IMR-90 (cell line): ENCODE results near the gene VSNL1. TPM values are rescaled to one million over a fixed set of nuclear protein-coding genes. Genes with fewer than 3 reads are reported as not detected.

Experiments used
- ATAC-seq: fragments of 200-7000 bp; cut with Tn5 transposase; 2 replicates; pipeline ENCODE4 v1.9.1; 2020; ENCODE audit warnings: low read depth, mild to moderate bottlenecking, moderate library complexity
- BruUV-seq: library from RNA; stranded (reverse); fragments of 400-500 nt; replicated peaks from 2 replicates; lab custom pipeline; 2021; lab: Mats Ljungman, UMichigan
- CTCF ChIA-PET: fragments of 300-600 bp; formaldehyde crosslinking; extraction: SDS; loops from one replicate; lab custom pipeline; 2021; ENCODE audit warnings: antibody characterized with exemption; lab: Yijun Ruan, JAX
- POLR2A ChIA-PET: fragments of 300-600 bp; sonication (Branson Sonifier 250); formaldehyde crosslinking; loops from one replicate; lab custom pipeline; 2022; ENCODE audit warnings: antibody characterized with exemption; ENCODE audit not compliant: unreplicated experiment; lab: Charles Lee
- DNase-seq: peaks from one replicate; pipeline ENCODE4 v3.0.0; 2013
- H2AFZ ChIP-seq: replicated peaks from 2 replicates; pipeline ENCODE3; 2013; ENCODE audit warnings: low read length, mild to moderate bottlenecking; ENCODE audit not compliant: poor library complexity
- H2AK5ac ChIP-seq: 2 replicates; pipeline ENCODE4 v1.6.1; 2013; ENCODE audit warnings: low read depth, low read length, inconsistent platforms
- H2AK9ac ChIP-seq: replicated peaks from 2 replicates; pipeline ENCODE3; 2013; ENCODE audit warnings: mild to moderate bottlenecking, low read depth, low read length, moderate library complexity; ENCODE audit not compliant: poor library complexity
- H2BK120ac ChIP-seq: 2 replicates; pipeline ENCODE4 v1.6.1; 2013; ENCODE audit warnings: low read depth, low read length, inconsistent platforms
- H2BK15ac ChIP-seq: 3 replicates; pipeline ENCODE4 v1.6.1; 2013; ENCODE audit warnings: low read depth, low read length, inconsistent platforms
- H2BK20ac ChIP-seq: 2 replicates; pipeline ENCODE4 v1.6.1; 2013; ENCODE audit warnings: low read depth, mild to moderate bottlenecking, inconsistent platforms, low read length, moderate library complexity
- H2BK5ac ChIP-seq: 2 replicates; pipeline ENCODE4 v1.6.1; 2013; ENCODE audit warnings: mild to moderate bottlenecking, low read depth, low read length, inconsistent platforms; ENCODE audit not compliant: poor library complexity, severe bottlenecking
- H3K14ac ChIP-seq: replicated peaks from 2 replicates; pipeline ENCODE4 v1.6.1; 2013; ENCODE audit warnings: low read depth, low read length, inconsistent platforms
- H3K18ac ChIP-seq: 2 replicates; pipeline ENCODE4 v1.6.1; 2013; ENCODE audit warnings: low read depth, low read length, control low read depth
- H3K23ac ChIP-seq: 2 replicates; pipeline ENCODE4 v1.6.1; 2013; ENCODE audit warnings: low read depth, low read length, inconsistent platforms
- H3K27ac ChIP-seq: 2 replicates; pipeline ENCODE4 v1.5.1; 2013; ENCODE audit warnings: mild to moderate bottlenecking, control low read depth, low read length; ENCODE audit not compliant: insufficient read depth
- H3K27me3 ChIP-seq: 2 replicates; pipeline ENCODE4 v1.6.1; 2013; ENCODE audit warnings: low read length; ENCODE audit not compliant: control insufficient read depth, insufficient read depth
- H3K36me3 ChIP-seq: 2 replicates; pipeline ENCODE4 v1.6.1; 2013; ENCODE audit warnings: low read length, mixed read lengths; ENCODE audit not compliant: control insufficient read depth, insufficient read depth
- H3K4ac ChIP-seq: 2 replicates; pipeline ENCODE4 v1.6.1; 2013; ENCODE audit warnings: low read depth, low read length, inconsistent platforms
- H3K4me1 ChIP-seq: 2 replicates; pipeline ENCODE4 v1.6.1; 2013; ENCODE audit warnings: low read length, mixed read lengths; ENCODE audit not compliant: control insufficient read depth, insufficient read depth
- H3K4me2 ChIP-seq: 2 replicates; pipeline ENCODE4 v1.6.1; 2013; ENCODE audit warnings: low read depth, mild to moderate bottlenecking, control low read depth, low read length, moderate library complexity
- H3K4me3 ChIP-seq: 2 replicates; pipeline ENCODE4 v1.5.1; 2013; ENCODE audit warnings: low read depth, mild to moderate bottlenecking, control low read depth, low read length, moderate library complexity; ENCODE audit not compliant: insufficient read depth
- H3K56ac ChIP-seq: 2 replicates; pipeline ENCODE4 v1.6.1; 2013; ENCODE audit warnings: low read length, inconsistent platforms; ENCODE audit not compliant: insufficient read depth; ENCODE audit errors: extremely low read depth
- H3K79me1 ChIP-seq, 2 experiments: 2 replicates each; pipeline ENCODE4 v1.6.1; 2013; ENCODE audit warnings: low read length in 2 of 2, inconsistent platforms in 1 of 2, low read depth in 1 of 2
- H3K9ac ChIP-seq: 2 replicates; pipeline ENCODE4 v1.6.1; 2013; ENCODE audit warnings: low read depth, low read length, control low read depth
- H3K9me1 ChIP-seq: 2 replicates; pipeline ENCODE4 v1.6.1; 2013; ENCODE audit warnings: low read length, inconsistent platforms; ENCODE audit not compliant: insufficient read depth
- H3K9me3 ChIP-seq: 2 replicates; pipeline ENCODE4 v1.6.1; 2013; ENCODE audit warnings: low read length; ENCODE audit not compliant: control insufficient read depth, insufficient read depth
- H4K20me1 ChIP-seq: 2 replicates; pipeline ENCODE4 v1.6.1; 2013; ENCODE audit warnings: low read length, inconsistent platforms; ENCODE audit not compliant: insufficient read depth
- H4K5ac ChIP-seq: 2 replicates; pipeline ENCODE4 v1.6.1; 2013; ENCODE audit warnings: mild to moderate bottlenecking, low read depth, low read length, control low read depth
- H4K8ac ChIP-seq, 2 experiments: 2 replicates each; pipeline ENCODE4 v1.6.1; 2013; ENCODE audit warnings: low read depth in 2 of 2, low read length in 2 of 2, control low read depth in 1 of 2, inconsistent platforms in 1 of 2
- H4K91ac ChIP-seq: 2 replicates; pipeline ENCODE4 v1.6.1; 2013; ENCODE audit warnings: low read depth, low read length, inconsistent platforms; ENCODE audit not compliant: insufficient read depth
- CEBPB ChIP-seq: IDR thresholded peaks from 2 replicates; pipeline ENCODE4 v1.6.1; 2012; ENCODE audit warnings: low read depth, low read length, improper control_type of control experiment
- ELK1 ChIP-seq: fragments of 150-350 bp; IDR thresholded peaks from 2 replicates; pipeline ENCODE4 v1.6.1; 2016; ENCODE audit warnings: low read depth, mild to moderate bottlenecking, low read length, moderate library complexity, borderline replicate concordance
- MAFK ChIP-seq: IDR thresholded peaks from 2 replicates; pipeline ENCODE4 v1.6.1; 2012; ENCODE audit warnings: low read depth, low read length, improper control_type of control experiment
- USF2 ChIP-seq: fragments of 150-350 bp; IDR thresholded peaks from 2 replicates; pipeline ENCODE4 v1.6.1; 2017; ENCODE audit warnings: mild to moderate bottlenecking, antibody characterized with exemption, low read length, low read depth
- WGBS, 2 experiments: methylation state at CpG; one replicate each; pipeline versions ENCODE4 v1.1.5 to v1.1.7; 2013; ENCODE audit warnings: missing lambda C conversion rate in 2 of 2; ENCODE audit not compliant: insufficient read length in 1 of 2; ENCODE audit errors: extremely low coverage in 2 of 2; 5-methylcytosine and 5-hydroxymethylcytosine counted together
- dilution Hi-C: fragments of 300-500 bp; cut with HindIII; formaldehyde crosslinking; loops from one replicate; pipeline ENCODE4 v1.14.3; 2018; ENCODE audit warnings: low sequenced_read_pairs; ENCODE audit not compliant: unreplicated experiment
- in situ Hi-C: fragments of 300-500 bp; cut with MboI; formaldehyde crosslinking; loops from 3 replicates; pipeline ENCODE4 v1.14.3; 2019; ENCODE audit warnings: low sequenced_read_pairs, inconsistent platforms, mixed read lengths
- intact Hi-C: fragments of 100-400 bp; cut with micrococcal nuclease; formaldehyde crosslinking; loops from 2 replicates; pipeline ENCODE4 v1.10.0; 2022
- polyA plus RNA-seq, 3 experiments: library from polyadenylated mRNA; depleted of rRNA; stranded (reverse); fragments of >200 nt; gene quantifications; 2 replicates each; pipeline ENCODE4 v1.2.3, GENCODE V29; 2012; ENCODE audit warnings: low replicate concordance in 1 of 3
- total RNA-seq: library from RNA; depleted of rRNA; stranded (reverse); fragments of >200 nt; gene quantifications from 2 replicates; pipeline ENCODE4 v1.2.3, GENCODE V29; 2012

Gene VSNL1
- total and polyA plus RNA-seq, 2 of the 4 experiments (the other 2 are of a cell fraction) = 0.32 to 0.36 TPM

GRCh38 chr2:17634997-17635396 is 94.5 kb downstream of the VSNL1 start:
- intact Hi-C loops = no loop called here
- Histone ChIP-seq H3K36me3 (no peaks in the 10 kb centered on the region), H2BK5ac (no peak overlapping the region), H4K20me1 (no peaks in the 10 kb centered on the region), H3K79me1 (no peaks in the 10 kb centered on the region), H3K23ac (no peak overlapping the region), H4K91ac (no peak overlapping the region), H3K14ac (no peak overlapping the region), H3K27me3 (no peaks in the 10 kb centered on the region), H3K4me2 (no peak overlapping the region), H4K5ac (no peak overlapping the region), H4K8ac (no peak overlapping the region), H3K56ac (no peak overlapping the region), H2AK9ac (no peak overlapping the region), H2AK5ac (no peak overlapping the region), H2AFZ (peak overlapping the region; percentile 27), H3K4me1 (no peaks in the 10 kb centered on the region), H2BK20ac (no peak overlapping the region), H3K27ac (no peak overlapping the region), H3K18ac (no peak overlapping the region), H3K9ac (no peak overlapping the region), H3K9me1 (no peaks in the 10 kb centered on the region), H3K4ac (no peak overlapping the region), H2BK15ac (no peak overlapping the region), H3K4me3 (no peak overlapping the region), H2BK120ac (no peak overlapping the region), H3K9me3 (no peaks in the 10 kb centered on the region)
- DNase-seq (no peak), ATAC-seq (no peak)
- POLR2A ChIA-PET = no interaction called here
- BruUV-seq = no TSS peak
- in situ Hi-C loops = no loop called here
- dilution Hi-C loops = no loop called here
- TF ChIP-seq CEBPB (no peak), ELK1 (no peak), MAFK (no peak), USF2 (no peak)
- CTCF ChIA-PET = interaction anchor here (0.5 kb wide), 1 partner anchor 510 kb away, joined by 3 read pairs; no protein-coding TSS in a partner anchor
- WGBS, 2 experiments = 60% methylated on average over 1 of the region's 4 CpGs; no CpG with 5 or more reads in 1 of the 2 experiments
